HL-60 (cell line): Measurements from ENCODE around the gene IRF6.

Experiments
- CTCF ChIP-seq: IDR thresholded peaks from one replicate; pipeline ENCODE4 v1.5.1; 2011; ENCODE audit warnings: low read length, control low read depth, inconsistent platforms; ENCODE audit not compliant: insufficient read depth
- REST ChIP-seq: IDR thresholded peaks from 2 replicates; pipeline ENCODE4 v1.6.1; 2012; ENCODE audit warnings: low read depth; ENCODE audit not compliant: insufficient replicate concordance

- TF ChIP-seq CTCF, result no peak
- no peak for TF ChIP-seq REST
Observed at GRCh38 chr1:209786146-209786545, 19.8 kb downstream of the IRF6 start.
